HG03097 (cell line): ENCODE measurements around the gene CACNA1I.
"Not testable (repeated sequence)": the region's sequence is repeated elsewhere in the genome, so short reads cannot be mapped to it uniquely, and the experiment has no call there.

Experiments used
- ATAC-seq: cut with Tn5 transposase; IDR thresholded peaks from one replicate; pipeline ENCODE4 v1.9.1; 2021; ENCODE audit not compliant: unreplicated experiment, low FRiP score

Gene CACNA1I

DNA sequence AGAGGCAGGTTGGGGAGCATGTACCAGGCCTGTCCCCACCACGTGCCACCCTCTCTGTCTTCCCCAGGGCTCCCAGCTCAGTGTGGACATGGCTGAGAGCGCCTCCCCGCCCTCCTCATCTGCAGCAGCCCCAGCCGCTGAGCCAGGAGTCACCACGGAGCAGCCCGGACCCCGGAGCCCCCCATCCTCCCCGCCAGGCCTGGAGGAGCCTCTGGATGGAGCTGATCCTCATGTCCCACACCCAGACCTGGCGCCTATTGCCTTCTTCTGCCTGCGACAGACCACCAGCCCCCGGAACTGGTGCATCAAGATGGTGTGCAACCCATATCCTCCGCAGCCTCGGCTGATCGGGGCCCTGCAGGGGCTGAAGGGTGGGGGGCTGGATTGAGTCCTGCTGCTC is at the start of gene CACNA1I:
Gene CACNA1I (plus strand): TSS at position 89 of the 400 bp plus-strand sequence. CDS start 0 bp downstream, at position 89.
- ATAC-seq, result no peak

DNA sequence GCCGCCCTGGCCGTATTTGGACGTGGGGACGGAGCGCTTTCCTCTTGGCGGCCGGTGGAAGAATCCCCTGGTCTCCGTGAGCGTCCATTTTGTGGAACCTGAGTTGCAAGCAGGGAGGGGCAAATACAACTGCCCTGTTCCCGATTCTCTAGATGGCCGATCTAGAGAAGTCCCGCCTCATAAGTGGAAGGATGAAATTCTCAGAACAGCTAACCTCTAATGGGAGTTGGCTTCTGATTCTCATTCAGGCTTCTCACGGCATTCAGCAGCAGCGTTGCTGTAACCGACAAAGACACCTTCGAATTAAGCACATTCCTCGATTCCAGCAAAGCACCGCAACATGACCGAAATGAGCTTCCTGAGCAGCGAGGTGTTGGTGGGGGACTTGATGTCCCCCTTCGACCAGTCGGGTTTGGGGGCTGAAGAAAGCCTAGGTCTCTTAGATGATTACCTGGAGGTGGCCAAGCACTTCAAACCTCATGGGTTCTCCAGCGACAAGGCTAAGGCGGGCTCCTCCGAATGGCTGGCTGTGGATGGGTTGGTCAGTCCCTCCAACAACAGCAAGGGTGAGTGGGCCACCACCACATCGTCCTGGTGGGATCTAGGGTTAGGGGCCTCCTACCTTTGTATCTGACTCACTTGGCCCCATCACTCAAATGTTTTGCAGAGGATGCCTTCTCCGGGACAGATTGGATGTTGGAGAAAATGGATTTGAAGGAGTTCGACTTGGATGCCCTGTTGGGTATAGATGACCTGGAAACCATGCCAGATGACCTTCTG is 49.3 kb upstream of the CACNA1I start:
- not testable (repeated sequence) for ATAC-seq

DNA sequence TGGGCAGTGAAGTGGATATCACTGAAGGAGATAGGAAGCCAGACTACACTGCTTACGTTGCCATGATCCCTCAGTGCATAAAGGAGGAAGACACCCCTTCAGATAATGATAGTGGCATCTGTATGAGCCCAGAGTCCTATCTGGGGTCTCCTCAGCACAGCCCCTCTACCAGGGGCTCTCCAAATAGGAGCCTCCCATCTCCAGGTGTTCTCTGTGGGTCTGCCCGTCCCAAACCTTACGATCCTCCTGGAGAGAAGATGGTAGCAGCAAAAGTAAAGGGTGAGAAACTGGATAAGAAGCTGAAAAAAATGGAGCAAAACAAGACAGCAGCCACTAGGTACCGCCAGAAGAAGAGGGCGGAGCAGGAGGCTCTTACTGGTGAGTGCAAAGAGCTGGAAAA is 48.5 kb upstream of the CACNA1I start:
- not testable (repeated sequence) for ATAC-seq

DNA sequence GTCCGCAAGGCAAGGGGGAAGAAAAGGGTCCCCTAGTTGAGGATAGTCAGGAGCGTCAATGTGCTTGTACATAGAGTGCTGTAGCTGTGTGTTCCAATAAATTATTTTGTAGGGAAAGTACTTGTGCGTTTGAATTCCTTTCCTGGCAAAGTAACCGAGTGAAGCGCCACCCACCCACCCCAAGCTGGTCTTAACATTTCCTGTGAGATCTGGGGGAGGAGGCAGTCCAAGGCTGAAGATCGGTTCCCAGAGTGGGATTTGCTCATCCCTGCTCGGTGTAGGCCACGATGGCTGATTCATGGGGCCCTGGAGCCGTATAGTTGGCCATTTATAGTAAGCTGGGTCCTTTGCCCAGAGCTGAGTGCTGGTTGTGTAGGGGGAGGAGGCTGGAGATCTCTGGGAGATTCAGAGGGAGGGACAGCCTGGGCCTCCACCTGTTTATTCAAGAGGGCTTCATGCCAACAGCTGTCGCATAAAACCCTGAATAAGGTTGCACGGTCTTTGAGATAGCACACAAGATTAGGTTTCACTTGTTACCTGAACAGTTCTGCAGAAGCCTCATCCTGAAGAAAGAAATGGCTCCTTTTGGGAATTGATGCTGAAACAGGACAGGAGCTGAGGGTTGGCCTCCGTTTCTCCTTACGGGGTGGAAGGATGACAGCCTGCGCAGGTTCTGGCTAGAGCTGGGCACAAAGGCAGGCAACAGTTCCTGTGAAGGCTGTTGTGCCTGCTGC is 47.8 kb upstream of the CACNA1I start:
- no peak for ATAC-seq

DNA sequence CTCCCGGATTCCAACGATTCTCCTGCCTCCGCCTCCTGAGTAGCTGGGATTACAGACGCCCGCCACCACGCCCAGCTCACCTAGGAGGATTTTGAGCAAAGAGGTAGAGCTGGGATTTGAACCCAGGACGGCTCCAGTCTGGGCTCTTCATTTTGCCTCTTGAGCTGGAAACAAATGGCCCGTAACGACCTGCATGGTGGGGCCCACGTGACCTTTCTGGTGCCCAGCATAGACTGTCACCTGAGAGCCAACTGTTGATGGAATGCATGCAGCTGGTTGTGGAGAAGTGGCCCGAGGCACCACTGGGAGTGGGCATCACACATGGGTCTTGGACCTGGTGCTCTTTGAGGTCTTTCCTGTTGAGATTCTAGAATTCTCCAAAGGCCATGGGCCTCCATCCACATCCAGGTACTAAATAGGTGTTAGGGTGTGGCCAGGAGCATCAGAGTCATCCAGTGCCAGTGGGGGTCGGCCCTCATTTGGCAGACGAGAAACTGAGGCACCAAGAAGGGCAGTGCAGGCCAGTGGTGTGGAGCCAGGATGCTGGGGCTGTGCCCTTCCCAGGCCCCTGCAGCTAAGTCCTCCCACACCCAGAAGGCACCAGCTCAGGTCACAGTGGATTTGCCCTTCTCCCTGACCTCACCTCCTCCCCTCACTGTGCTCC is 46.3 kb upstream of the CACNA1I start:
- ATAC-seq, result no peak

DNA sequence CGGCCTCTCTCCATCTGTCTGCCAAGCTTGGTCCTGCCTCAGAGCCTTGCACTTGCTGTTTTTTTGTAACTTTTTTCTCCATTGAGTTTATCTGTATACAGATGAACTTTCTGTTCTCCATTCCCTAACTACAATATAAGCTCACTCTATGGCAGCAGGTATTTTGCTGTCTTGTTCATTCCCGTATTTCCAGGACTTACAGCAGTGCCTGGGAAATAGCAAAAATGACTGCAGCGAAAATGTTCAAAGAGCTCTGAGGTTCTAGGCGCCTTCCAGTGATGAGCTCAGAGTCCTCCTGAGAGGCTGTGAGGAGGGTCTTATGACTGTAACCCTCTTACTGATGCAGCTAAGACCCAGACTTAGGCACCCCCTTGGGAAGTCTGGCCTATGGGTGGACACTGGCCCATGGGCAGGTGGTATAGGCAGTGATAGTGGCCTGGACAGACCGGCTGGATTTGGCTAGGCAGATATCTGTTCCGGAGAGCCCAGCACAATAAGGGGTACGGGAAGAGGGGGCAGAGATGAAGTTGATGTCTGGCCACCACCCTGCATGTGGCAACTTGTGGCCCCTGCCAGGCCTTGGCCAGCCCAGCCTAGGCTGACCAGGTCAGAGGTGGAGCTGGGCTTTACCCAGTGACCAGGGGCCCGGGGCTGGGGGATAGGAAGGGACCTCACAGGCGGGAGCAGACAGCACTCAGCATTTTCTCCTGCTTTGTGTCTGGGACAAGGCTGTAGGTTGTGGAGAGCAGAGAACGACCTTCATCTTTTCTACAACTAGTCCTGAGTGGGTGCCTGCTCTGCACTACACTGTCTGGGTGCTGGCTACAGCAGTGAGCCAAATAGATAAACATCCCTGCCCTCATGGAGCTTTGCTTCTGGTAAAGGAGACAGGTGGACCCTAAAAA is 45.5 kb upstream of the CACNA1I start:
- no peak for ATAC-seq

DNA sequence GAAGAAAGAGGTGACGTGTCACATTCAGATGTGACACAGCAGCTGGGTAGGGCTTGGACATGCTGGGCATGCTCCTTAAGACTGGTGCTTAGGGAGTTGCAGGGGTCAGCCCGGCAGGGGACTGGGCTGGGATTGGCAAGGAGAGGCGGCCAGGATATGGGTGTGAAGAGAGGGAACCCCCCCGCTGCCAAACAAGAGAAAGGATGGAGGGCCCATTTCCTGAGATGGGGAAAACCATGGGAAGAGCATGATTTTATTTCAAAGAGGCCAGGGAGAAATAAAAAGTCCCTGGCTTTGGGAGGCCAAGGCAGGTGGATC is 44.9 kb upstream of the CACNA1I start:
- no peak for ATAC-seq

DNA sequence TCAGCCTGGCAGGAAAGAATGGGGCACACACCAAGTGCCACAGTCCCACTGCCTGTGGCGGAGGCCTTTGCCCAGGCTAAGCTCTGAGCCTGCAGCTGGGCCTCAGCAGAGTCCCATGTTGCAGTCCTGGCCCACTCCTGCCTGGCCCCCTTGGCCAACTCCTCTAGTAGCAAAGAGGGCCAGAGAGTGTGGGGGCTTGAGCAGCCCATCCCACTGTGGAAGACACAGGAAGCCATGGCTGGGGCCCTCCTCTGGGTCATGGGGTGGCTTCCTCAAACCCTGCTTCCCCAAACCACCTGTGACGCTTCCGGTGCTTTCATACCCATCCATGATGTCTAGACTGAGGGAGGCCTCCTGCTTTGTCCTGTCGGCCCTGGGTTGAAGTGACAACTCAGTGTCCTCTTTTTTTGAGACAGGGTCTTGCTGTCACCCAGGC is 43.8 kb upstream of the CACNA1I start:
- ATAC-seq, result no peak

DNA sequence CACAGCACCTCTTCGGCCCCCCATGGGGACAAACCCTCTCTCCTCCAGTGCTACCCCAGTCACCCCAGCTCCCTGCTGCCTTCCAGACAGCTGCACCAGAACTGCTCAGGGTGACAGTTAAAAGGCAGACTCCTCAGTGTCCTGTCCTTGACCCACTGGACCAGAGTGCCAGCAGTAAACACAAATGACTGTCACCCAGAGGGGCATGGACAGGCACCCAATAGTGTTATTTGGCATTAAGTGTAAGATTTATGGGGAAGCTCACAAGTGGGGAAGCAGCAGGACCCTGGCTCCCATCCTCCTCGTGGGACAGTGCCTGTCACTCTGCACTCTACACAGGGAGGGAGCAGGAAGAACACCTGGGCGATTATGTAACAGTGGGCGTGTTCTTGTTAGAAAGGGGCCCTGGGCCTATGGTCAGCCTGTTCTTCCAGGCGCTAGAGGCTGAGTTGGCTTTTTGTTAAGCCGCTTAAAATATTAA is 43.0 kb upstream of the CACNA1I start:
- ATAC-seq, result no peak

DNA sequence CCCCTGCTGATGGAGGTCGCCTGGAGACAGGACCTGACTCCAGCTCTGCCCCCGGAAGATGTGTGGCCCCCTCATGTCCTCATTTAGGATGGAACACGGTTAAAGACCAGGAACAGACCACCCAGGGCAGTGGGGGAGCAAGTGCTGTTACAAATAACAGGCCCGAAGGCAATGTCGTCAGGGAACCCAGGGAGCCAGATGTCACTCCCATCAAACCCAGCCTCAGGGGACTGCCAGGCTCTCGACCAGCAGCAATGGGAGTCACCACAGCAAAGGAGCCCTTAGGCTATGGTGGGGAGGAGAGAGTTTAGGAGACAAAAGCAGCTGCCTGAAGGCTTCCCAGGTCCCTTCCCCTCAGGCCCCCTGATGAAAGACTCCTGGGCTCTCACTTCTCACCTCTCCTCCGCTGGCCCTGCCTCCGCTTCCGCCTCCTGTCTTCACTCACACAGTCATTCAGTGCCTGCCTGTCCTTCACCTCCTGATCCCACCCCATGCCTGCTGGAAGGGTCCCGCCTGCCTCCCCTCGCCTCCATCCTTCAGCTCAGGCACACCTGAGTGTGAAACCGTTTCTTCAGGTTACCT is 42.4 kb upstream of the CACNA1I start:
- no peak for ATAC-seq

DNA sequence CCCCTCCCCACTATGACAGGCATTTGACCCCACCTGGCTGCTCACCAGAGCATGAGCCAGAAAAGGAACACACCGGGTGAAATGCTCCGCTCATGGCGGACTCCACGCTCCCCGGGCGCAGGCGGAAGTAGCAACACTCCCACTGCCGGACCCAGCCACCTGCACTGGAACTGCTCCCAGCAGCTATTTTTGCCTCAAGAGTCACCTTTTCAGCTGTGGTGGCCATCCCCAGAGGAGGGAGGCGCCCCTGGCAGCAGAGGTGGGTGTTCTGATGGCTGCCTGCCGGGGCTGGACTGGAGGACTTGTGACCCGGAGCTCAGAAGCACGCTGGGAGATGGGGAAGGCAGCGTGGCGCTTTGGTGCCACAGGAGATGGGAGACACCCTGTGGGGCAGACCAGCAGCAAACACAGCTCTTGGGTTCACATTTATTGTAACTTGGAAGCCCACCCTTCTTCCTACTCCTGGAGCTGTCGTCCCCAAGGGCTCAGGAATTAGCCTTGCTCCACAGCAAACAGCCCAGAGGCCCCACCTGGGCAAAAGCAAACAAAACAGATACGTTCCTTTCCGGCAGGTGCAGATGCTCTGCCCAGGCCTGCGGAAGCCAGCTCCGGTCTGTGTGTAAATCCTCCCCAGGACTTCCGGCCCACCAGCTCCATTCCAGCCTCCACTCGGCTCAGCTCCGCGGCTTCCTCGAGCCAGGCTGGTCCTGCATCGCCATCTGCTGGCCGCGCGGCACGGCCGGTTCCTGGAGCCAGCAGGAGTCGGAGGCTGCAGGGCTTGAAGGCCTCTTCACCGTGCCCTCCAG is 41.7 kb upstream of the CACNA1I start:
- peak; percentile 34 for ATAC-seq

DNA sequence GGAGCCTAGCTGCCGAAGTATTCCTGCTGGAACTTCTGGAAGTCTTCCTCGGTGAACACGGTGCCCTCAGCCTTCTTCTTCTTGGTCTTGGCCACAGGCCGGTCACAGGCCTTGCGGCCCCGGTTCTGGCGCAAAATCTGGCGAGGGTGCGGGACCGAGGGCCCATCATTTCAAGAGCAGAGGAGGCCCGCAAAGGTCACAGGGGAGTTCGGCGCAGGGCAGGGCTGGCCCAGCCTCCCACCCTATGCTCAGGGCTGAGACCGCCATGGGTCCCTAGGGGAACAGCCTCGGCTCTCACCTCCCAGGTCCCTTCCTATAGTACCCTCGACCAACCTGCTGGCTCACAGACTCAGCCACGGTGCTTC is 41.1 kb upstream of the CACNA1I start:
- no peak for ATAC-seq

DNA sequence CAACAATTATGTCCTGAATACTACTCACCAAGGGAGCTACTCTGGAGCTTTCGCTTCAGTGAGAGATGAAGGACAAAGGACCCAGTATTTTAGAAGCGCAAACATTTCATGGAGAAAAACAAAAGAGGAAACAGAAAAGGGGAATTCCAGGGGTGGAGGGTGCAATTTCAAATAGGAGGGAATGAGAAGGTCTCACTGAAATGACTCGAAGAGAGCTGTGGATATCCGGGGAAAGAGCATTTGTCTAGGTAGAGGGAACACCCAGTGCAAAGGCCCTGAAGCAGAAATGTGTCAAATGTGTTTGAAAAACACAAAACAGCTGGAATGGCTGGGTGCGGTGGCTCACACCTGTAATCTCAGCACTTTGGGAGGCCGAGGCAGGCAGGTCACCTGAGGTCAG is 40.4 kb upstream of the CACNA1I start:
- no peak for ATAC-seq

DNA sequence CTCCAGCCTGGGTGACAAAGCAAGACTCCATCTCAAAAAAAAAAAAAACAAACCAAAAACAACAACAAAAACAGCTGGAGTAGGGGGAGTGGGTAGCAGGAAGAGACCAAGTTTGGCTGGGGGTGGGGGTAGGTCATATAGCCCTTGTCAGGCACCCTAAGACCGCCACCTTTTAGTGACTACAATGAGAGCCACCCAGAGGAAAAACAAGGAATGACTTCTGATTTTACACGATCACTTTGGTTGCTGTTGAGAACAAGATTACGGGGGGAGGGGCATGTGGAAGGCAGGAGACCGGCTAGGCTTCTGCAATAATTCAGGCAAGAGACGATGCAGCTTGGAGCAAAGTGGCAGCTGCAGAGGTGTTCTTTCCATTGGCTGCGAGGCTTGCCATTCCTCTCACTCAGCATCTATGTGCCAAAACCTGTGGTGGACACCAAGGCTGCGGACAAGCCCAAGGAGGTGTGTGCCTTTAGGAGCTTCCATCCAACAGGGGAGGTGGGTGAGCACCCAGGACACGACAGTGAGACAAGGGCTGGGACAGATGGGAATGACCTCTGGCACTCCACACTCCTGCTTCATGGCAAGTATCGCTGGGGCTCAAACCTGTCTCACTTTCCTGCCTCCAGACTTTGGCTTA is 39.7 kb upstream of the CACNA1I start:
- ATAC-seq, result no peak

DNA sequence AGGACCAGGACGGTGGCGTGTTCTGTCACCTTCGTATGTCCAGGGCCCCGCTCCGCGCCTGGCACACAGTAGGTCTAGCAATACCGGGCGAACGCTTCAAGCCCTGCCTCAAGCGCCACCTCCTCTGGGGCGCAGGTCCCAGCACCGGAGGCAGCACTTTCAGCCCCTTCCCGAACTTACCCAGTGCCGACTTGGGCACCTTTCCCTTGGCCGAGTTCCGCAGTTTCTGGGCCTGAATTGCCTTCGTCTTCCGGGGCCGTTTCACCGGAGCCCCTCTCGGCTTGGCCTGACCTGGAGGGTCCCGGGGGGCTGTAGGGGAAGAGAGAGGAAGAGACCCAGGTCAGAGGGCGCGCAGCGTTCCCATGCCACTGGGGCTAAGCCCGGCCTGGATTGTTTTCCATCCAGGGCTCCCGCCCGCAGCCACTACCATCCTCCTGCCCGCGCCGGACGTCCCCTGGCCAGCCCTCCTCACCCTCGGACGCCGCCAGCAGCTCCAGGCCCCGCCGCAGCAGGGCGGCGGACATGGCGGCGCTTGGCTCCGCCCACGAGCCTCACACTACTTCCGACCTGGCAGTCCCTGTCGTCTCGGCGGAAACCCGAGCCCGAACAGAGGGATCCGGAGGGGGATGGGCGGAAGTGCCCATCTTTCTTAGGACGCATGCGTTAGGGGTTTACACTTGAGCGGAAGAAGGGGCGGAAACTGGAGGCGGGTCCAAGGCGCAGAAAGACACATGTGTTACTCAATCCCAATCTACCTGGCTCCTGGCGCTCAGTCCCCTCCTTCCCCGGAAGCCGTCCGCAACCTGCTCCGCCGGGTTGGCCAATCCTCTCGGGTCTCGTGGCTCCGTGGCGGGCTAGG is 38.1 kb upstream of the CACNA1I start, which contains the start of gene RPS19BP1:
Gene RPS19BP1 (minus strand): TSS at position 534 of the 859 bp plus-strand sequence. CDS start 10 bp downstream, at position 524.
- peak; percentile 71 for ATAC-seq

DNA sequence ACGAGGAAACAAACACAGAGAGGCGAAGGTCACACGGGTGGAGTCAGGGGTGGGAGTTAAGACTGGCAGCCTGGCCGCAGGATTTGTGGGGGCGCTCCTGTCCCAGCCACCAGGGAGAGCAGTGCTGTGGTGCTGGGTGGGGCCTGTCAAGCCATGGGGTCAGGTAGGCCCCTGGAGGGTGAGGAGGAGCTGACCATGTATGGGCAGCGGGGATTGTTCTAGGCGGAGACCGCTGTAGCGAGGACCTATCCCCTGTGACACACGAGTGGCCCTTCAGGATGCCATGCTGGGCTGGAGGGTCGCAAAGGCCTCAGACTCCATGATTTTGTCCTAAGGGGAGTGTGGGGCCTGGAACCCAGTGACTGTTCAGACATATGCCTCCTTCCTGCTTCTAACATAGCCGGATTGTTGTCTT is 36.5 kb upstream of the CACNA1I start:
- no peak for ATAC-seq

DNA sequence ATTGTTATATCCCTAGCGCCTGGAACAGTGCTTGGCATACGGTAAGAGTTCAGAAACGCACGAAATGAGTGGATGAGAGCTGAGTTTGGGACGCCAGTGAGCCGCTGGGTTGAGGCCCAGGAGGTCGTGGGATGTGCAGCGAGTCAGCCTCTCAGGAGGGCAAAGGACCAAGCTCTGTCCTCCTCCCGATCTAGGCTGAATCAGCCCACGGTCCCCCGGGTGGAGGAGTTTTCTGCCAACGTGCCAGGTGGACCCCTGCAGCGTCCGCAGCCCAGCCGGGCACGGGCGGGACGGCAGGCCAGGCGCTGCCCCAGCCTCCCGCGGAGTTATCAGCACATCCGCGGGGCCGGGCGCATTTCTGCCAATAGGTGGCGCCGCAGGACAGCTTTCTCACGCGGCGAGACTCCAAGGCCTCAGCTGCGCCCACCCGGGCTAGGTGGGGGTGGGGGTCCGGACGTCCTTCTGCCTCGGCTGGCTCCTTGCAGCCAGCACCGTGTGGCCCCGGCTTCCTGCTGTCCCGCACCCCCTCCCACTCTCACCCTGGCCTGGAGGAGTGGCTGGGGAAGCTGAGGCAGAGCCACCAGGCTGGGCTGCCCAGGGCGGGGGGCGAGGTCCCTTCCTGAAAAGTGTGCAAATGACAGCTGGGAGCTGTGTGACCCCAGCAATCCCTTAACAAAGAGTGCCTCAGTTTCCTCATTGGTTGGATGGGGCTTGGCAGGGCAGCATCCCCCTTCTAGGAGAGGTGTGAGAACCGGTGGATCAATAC is 35.8 kb upstream of the CACNA1I start:
- no peak for ATAC-seq
